GM19372 (cell line): ENCODE results near the gene PCK2.

Experiments used
- ATAC-seq: cut with Tn5 transposase; IDR thresholded peaks from one replicate; pipeline ENCODE4 v1.9.1; 2021; ENCODE audit warnings: mild to moderate bottlenecking, low read depth, moderate library complexity; ENCODE audit not compliant: unreplicated experiment

The PCK2 gene

DNA sequence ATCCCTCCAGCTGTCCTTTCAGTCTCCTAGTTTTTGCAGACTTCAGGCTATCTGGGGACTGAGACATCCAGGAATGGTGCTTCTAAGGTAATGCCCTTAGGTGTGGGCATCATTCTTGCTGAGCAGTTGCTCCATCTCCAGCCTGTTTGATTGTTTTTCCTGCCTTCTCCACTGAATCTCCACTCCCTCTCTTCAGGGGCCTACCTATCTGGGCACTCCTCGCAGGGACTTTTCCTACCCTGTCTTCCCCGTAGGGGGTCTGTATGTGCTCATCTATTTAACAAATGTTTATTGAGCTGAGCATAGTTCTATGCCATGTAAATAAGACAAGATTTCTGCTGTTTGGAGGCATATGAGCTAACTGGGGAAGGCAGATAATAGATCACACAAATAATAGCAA is 38.9 kb downstream of the PCK2 start:
- no peak for ATAC-seq

DNA sequence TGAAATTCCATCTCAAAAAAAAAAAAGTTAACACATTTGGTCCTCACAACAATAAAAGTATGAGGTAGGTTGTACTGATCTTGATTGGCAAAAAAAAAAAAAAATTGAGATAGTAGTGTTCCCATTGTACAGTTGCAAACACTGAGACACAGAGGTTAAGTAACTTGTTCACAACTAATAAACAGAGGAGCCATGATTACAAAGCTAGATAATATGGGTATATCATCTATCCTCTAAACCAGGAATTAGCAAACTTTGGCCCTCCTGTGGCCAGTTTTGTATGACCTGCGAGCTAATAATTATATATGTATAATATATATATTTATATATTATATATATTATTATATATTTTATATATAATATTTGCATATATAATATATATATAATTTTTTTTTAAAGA is 39.6 kb downstream of the PCK2 start:
- ATAC-seq, result no peak

DNA sequence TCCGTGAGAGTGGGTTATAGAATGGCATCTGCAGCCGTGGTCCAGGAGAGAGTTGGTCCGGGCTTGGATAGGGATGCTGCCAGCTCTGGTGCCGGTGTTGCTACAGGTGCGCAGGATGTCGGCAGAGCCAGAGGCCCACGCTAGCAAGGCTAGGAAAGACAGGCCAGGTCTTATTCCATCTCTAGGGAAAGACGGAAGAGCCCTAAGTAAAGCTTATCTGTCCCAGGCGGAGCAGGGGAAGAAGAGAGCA is 41.4 kb downstream of the PCK2 start:
- peak; percentile 0 for ATAC-seq

DNA sequence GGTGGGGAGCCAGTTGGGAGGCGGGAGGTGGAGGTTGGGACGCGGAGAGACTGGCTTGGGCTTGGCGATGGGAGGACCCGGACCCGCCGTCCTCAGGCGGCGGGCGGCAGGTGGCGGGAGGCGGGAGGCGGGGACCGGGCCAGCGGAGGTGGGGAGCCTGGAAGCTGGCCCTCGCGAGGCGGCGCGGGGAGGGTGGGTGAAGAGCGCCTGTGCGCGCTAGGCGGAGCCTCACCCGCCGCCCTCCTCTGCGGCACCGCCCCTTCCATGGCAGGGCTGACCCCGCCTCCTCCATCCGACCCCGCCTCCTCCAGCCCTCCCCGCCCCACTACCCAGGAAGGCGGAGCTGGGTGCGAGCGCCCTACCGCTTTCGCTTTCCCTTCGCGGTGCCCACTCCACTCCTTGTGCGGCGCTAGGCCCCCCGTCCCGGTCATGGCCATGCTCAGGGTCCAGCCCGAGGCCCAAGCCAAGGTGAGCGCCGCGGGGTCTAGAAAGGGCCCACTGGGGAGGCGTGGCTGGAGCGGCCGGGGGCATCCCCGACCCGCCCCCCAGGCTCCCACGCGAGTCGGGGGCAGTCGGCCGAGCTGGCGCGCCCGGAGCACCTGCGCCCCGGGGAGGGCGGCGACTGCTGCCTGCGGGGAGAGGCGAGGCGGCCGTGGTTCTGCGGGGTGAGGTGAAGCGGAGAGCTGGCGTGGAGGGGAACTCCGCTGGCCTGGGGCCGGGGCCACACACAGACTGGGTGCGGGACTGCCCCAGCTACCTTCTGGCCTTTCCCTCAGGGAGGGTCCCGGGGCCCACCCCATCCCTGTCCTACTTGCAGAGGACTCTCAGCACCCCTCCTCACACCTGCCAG is 41.9 kb downstream of the PCK2 start, which contains the start of gene PSME1:
TSS of gene PSME1 (plus strand) at position 361 of the 850 bp plus-strand sequence. CDS start at position 430, 69 bp downstream.
- ATAC-seq, result peak; percentile 84

DNA sequence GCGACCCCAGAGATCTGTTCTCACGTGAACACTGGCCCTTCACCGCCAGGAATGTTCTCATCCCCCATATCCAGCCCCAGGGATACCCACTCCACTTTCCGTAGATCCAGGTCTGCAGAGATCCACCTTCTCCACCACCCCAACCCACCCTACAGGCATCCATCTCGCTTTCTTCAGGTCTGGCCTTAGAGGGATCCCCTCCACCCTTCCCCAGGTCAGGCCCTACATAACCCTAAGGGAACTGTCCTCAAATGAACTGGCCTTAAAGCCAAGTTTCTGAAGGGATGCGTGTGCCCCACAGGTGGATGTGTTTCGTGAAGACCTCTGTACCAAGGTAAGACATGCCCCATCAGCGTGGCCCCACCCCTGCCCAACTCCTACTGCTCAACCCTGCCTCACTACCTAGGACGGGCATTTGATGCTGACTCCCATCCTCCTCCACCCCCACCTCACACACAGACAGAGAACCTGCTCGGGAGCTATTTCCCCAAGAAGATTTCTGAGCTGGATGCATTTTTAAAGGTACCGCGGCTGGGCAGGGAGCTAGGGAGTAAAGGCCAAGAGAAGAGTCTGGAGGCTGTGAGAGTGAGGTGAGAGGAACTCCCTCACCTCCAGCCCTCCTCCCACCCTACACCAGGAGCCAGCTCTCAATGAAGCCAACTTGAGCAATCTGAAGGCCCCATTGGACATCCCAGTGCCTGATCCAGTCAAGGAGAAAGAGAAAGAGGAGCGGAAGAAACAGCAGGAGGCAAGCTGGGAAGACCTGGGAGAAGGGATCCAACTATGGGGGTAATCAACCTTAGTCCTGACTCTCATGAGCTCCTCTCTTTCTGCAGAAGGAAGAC is 42.8 kb downstream of the PCK2 start:
- ATAC-seq, result no peak

DNA sequence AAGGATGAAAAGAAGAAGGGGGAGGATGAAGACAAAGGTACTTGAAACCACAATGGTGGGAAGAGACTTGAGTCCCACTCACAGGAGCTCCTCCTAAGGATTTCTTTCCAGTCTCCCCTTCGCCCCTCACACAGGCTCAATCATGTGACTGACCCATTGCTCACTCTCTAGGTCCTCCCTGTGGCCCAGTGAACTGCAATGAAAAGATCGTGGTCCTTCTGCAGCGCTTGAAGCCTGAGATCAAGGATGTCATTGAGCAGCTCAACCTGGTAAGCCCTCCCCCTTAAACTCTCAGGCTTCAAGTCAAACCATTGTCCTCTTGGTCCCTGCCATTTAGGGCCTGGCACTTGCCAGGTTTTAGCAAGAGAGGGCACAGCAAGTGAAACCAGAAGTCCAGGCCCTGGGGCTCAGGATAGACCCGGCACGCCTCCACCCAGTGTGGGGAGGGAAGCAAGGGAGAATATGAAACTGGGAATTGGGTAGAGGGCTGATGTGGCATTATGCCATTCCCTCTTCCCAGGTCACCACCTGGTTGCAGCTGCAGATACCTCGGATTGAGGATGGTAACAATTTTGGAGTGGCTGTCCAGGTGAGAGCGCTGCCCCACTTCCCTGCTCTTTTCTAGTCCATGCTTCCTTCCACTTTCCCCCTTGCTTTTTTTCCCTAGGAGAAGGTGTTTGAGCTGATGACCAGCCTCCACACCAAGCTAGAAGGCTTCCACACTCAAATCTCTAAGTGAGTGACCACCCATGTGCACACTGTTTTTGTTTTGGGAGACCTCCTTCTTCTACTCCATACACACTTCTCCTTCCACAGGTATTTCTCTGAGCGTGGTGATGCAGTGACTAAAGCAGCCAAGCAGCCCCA is 43.7 kb downstream of the PCK2 start:
- no peak for ATAC-seq

DNA sequence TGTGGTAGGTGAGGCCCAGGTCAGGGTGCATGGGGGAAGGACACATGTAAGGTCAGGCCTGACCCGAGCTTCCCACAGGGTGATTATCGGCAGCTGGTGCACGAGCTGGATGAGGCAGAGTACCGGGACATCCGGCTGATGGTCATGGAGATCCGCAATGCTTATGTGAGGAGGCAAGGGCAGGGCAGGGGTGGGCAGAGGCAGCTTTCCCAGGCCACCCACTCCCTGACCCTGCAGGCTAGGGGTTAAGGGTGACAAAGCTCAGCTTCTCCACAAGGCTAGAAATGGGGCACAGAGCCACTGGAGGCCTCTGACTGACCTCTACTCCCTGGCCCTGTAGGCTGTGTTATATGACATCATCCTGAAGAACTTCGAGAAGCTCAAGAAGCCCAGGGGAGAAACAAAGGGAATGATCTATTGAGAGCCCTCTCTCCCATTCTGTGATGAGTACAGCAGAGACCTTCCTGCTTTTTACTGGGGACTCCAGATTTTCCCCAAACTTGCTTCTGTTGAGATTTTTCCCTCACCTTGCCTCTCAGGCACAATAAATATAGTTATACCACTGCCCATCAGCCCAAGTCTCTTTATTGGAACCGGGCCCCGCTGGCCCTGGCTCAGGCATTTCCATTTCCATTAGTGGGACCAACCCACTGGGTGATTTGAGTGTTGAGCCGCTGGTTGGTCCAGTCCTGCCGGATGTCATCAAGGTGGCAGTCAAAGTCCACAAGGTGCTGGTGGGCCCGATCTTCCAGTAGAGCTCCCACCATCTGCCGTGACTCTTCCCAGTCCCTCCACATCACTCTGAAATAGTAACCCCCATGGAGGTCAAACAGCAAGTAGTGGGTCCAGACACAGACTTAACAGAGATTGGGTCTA is 44.5 kb downstream of the PCK2 start:
- no peak for ATAC-seq

DNA sequence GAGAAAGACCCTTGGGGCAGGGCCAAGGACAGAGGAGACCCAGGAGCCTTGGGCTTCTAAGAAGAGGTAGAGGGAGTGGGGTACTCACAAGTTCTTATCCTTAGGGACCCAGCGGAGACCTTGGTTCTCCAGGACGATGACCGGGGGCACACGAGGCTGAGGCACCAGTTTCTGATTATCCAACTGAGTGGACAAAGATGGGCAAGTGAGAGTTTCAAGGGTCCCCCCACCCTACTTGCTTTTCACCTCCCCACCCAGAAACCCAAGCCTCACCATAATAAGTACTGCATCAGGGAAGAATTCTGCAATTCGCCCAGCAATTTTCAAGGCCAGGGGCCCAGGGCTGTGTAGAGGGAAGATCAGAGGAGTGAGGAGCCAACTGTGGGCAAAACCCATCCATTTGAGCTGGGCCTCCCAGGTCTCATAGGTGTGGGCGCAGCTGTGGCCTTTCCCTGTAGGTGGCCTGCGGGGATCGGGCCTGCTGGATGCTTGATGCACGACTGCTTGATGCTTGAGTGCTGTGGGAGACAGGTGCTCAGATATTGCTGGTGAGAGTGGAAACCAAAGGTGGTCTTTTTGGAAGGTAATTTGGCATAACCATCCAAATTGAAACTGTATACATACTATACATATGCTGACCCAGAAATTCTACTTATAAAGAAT is 45.3 kb downstream of the PCK2 start:
- ATAC-seq, result no peak

DNA sequence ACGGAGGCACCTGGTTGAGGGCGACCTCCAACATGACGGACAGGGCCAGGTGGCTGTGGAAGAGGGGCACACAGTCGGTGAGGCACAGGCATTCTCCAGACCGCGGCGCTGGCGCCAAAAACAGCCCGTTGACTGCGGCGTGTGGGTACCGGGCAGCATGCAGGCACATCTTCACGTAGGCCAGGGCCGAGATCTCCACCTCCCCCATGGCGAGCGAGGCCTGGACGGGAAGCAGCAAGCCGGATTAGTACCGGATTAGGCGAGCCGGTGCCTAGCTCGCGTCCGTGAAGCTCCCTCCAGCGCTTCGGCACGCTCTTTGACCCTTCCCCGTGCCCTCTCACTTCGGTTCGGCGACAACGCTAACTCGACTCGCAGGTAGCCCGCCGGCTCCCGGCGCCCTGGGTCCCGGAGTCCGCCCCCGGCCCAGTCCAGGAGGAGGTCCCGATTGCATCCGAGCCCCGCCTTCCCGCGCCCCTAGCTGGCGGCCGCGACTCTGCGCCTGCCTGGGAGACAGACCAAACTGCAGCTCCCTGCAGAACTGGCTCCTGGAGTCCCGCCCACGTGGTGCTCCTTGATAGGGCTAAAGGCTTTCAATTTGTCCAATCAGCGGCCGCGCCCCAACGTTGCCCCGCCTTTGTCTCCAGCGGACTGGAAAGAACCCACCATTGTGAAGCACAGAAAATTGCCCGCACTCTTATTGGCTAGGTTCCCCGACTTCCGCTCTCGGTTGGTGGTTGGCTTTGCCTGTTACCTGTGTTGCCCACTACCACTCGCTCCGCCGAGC is 47.2 kb downstream of the PCK2 start, which contains the start of gene EMC9:
TSS of gene EMC9 (minus strand) at position 495 of the 784 bp plus-strand sequence. CDS start at position 208, 287 bp downstream.
- peak; percentile 86 for ATAC-seq

DNA sequence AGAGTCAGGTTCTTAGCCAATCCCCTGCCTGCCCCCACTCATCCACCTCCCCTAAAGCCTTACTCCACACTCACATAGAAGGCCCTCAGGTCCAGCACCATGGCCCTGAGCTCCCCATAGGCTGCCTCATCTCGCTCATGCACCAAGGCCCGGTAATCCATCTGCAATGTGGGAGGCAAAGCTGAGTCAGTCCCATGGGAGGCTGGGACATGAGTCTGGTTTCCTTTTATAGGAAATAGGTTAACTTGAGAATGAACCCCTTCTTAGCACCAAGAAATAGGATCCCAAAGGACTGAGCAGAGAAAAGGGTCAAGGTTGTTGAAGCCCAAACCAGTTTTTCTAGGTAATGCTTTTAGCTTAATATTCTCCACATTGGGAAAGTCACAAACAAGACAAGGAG is 49.4 kb downstream of the PCK2 start:
- no peak for ATAC-seq

DNA sequence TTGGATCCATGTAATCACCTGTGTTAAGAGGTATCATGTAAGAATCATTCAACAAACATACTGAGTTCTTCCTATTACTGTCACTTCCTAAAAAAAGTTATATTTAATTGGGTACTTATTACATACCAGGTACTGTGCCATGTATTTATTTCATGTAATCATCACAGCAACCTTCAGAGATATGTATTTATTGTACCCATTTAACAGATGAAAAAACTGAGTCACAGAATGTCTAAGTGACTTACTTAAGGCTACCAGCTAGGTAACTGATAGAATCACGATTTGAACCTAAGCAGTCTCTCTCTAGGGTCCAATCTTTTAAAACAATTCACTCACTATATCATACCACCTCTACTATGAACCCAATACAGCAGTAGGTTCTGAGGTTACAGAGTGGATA is 50.3 kb downstream of the PCK2 start:
- ATAC-seq, result no peak

DNA sequence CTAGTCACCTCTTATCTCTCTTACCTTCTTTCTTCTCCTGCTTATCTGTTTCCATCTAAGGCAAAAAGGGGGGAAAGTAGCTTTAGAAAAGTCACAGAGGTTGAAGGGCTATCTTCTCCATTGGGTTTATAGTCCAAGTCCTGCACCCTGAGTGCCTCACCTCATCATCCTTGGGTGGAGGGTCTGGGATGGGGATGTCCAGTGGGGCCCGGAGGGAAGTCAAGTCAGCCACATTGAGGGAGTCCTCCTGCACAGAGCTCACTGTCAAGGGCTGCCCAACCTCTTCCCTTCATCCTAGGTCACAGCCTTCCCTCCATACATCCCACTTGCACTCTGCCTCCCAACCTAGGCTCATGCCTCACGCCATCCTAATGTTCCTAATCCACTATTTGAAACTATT is 51.1 kb downstream of the PCK2 start:
- ATAC-seq, result no peak

DNA sequence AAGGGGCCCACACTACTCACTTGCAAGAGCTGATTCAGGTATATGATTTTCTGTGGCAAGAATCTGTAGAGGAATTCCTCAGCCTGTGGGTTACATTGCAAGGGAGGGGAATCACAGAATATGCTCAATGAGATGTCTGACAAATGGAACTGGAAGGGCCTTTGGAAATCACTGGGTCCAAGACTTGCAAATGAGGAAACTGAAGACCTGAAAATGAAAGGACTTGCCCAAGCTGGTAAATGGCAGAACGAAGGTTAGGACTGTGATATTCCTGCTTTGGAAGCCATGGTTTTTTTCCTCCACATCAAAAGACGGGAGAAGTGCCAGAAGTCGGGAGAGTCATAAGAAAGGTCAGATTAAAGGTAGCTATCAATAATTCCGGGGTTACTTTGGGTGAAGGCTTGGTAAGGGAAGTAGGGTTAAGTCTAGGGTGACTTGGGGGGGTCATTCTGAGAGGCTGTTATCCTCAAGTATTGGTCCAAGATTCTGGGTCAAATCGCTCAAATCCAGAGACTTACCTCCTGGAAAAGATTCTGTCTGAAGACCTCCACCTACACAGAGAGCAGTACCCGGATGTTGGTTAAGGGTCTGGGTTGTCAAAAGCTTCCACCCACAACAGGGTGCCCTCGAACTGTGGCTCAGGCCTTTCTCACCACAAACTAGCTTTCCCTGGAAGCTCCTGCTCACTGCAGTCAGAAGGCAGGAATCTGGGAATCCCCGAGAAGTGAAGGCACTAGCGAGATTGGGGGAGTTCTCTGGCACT is 51.8 kb downstream of the PCK2 start:
- no peak for ATAC-seq

DNA sequence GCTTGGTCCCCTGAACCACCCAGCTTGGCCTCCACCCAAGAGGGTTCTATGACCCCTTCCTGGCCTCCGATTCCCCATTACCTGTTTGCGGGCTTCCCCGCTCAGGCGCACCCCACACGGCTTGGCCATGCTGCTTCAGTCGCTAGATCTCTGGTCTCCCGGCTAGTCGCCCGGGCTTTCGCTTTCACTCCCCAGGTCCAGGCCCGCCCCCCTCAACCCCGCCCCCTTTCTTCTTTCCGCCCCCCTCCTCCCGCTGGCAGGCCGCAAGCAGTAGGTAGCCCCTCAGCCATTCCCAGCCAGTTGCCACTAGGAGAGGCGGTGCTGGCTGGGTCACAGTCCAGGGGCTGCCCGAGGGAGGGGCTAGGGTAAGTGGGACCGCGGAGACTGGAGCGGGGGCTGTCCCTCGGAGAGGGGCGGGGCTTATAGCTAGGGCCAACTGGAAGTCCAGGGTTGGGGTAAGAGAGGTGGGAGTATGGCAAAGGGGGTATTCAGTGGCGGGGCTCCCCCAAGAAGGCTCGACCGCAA is 52.4 kb downstream of the PCK2 start, which contains the start of gene PSME2:
TSS of gene PSME2 (minus strand) at position 158 of the 525 bp plus-strand sequence. CDS start at position 129, 29 bp downstream.
- peak; percentile 52 for ATAC-seq

DNA sequence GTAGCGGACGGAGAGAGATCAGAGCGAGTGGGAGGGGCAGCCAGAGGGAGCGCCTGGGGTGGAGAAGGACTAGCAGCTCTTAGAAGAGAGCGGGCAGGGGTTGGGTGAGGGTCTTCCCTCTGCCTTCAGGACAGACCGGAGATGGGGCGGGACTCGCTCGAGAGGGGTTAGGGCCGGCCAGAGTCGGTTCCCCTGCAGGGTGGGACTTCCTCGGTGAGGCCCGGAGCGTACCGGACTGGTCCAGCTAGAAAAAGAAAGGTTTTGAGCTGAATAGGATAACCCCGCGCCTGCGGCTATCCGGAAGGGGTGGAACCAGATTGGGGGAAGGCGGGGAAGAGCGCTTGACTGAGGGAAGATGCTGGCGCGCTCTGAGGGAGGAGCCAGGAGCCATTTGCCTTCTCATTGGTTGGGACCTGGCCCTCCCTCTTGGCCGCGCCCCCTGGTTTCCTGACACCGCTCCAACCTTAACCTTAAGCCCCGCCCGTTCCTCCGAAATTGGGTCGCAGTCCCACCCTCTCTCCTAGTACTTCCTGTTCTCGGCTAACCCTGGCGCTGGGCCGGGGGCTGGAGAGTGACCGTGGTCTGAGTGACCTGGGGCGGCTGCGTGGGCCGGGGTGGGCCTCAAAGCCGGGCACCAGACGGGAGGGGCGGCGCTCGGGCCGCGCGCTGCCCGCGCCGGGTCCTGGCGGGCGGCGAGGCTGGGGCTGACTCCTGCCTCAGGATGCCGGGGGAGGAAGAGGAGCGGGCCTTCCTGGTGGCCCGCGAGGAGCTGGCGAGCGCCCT is 53.1 kb downstream of the PCK2 start, which contains the start of gene RNF31:
TSS of gene RNF31 (plus strand) at position 521 of the 783 bp plus-strand sequence. CDS start at position 722, 201 bp downstream.
- ATAC-seq, result peak; percentile 84

DNA sequence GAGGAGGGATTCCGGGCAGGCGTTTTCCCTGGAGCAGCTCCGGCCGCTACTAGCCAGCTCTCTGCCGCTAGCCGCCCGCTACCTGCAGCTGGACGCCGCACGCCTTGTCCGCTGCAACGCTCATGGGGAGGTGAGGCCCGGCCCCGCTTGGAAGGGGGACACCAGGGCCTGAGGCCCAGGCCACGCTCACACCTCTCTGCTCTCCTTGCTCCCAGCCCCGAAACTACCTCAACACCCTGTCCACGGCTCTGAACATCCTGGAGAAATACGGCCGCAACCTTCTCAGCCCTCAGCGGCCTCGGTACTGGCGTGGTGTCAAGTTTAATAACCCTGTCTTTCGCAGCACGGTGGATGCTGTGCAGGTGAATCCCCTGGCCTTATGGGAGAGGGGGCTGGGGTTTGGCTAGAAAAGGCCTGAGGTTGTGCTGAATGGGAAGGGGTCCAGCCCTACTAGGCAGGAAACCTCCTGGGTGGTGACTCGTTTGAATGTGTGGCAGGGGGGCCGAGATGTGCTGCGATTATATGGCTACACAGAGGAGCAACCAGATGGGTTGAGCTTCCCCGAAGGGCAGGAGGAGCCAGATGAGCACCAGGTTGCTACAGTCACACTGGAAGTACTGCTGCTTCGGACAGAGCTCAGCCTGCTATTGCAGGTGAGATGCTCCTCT is 53.8 kb downstream of the PCK2 start:
- ATAC-seq, result no peak
